Measurements from ENCODE around the gene LUC7L3. TPM values are rescaled to one million over a fixed set of nuclear protein-coding genes. Genes with fewer than 3 reads are reported as not detected.

Gene LUC7L3
- total and polyA plus RNA-seq, 2 experiments from 2014 or later = 56.9 to 156 TPM

GRCh38 chr17:50797135-50797810, 77.9 kb downstream of the LUC7L3 start:
- Histone ChIP-seq H2AFZ (no peak overlapping the region), H3K4me3 (no peak overlapping the region), H3K9me2 (replicated peaks; ENCODE audit: insufficient read depth) (no peaks in the 10 kb centered on the region), H3K79me2 (no peaks in the 10 kb centered on the region), H3K4me1 (ENCODE audit: insufficient read depth) (peaks cover 5% of the 10 kb centered on the region), H3K36me3 (replicated peaks; ENCODE audit: insufficient read depth, low read depth) (no peaks in the 10 kb centered on the region), H3K9me3 (ENCODE audit: low read depth) (no peaks in the 10 kb centered on the region), H3K4me2 (no peak overlapping the region), H3K27ac (no peak overlapping the region), H4K20me1 (ENCODE audit: insufficient read depth, poor library complexity, severe bottlenecking) (no peaks in the 10 kb centered on the region), H3K27me3 (no peaks in the 10 kb centered on the region)
- no peak for DNase-seq (ENCODE audit: low spot score)
- WGBS (ENCODE audit: low lambda C conversion rate, missing lambda C conversion rate) = 58% methylated on average over 11 of the region's 11 CpGs
- TF ChIP-seq EZH2 (IDR thresholded peaks at IDR 0.05; ENCODE audit: borderline replicate concordance) (no peak), EZH2phosphoT487 (IDR thresholded peaks at IDR 0.05; ENCODE audit: low read depth, severe bottlenecking, unreplicated experiment) (no peak), CTCF (IDR thresholded peaks at IDR 0.05; ENCODE audit: poor library complexity) (no peak)

- H3K27me3 ChIP-seq = no peaks in the 10 kb centered on the region
- no peaks in the 10 kb centered on the region for H3K9me3 ChIP-seq (ENCODE audit: low read depth)
- H3K79me2 ChIP-seq = no peaks in the 10 kb centered on the region
- no peak overlapping the region for H2AFZ ChIP-seq
- peaks cover 7% of the 10 kb centered on the region for H3K4me1 ChIP-seq (ENCODE audit: insufficient read depth)
- no peaks in the 10 kb centered on the region for H4K20me1 ChIP-seq (ENCODE audit: insufficient read depth, poor library complexity, severe bottlenecking)
- no peak overlapping the region for H3K4me3 ChIP-seq
- peak; percentile 21 for DNase-seq (ENCODE audit: low spot score)
- WGBS (ENCODE audit: low lambda C conversion rate, missing lambda C conversion rate) = 89% methylated on average over 19 of the region's 19 CpGs
- no peaks in the 10 kb centered on the region for H3K36me3 ChIP-seq (replicated peaks; ENCODE audit: insufficient read depth, low read depth)
- H3K4me2 ChIP-seq = no peak overlapping the region
- no peaks in the 10 kb centered on the region for H3K9me2 ChIP-seq (replicated peaks; ENCODE audit: insufficient read depth)
- peak overlapping the region; percentile 22 for H3K27ac ChIP-seq
- TF ChIP-seq EZH2 (IDR thresholded peaks at IDR 0.05; ENCODE audit: borderline replicate concordance) = no peak
- no peak for TF ChIP-seq CTCF (IDR thresholded peaks at IDR 0.05; ENCODE audit: poor library complexity)
- TF ChIP-seq EZH2phosphoT487 (IDR thresholded peaks at IDR 0.05; ENCODE audit: low read depth, severe bottlenecking, unreplicated experiment) = no peak
Measured at GRCh38 chr17:50798424-50799288, 79.3 kb downstream of the LUC7L3 start.

GRCh38 chr17:50799582-50799981, 80.2 kb downstream of the LUC7L3 start:
- no peaks in the 10 kb centered on the region for H3K27me3 ChIP-seq
- TF ChIP-seq EZH2phosphoT487 (IDR thresholded peaks at IDR 0.05; ENCODE audit: low read depth, severe bottlenecking, unreplicated experiment) (no peak), CTCF (IDR thresholded peaks at IDR 0.05; ENCODE audit: poor library complexity) (no peak), EZH2 (IDR thresholded peaks at IDR 0.05; ENCODE audit: borderline replicate concordance) (no peak)
- H2AFZ ChIP-seq = no peak overlapping the region
- DNase-seq (ENCODE audit: low spot score) = no peak
- H3K36me3 ChIP-seq (replicated peaks; ENCODE audit: insufficient read depth, low read depth) = no peaks in the 10 kb centered on the region
- no peak overlapping the region for H3K27ac ChIP-seq
- no peaks in the 10 kb centered on the region for H3K9me2 ChIP-seq (replicated peaks; ENCODE audit: insufficient read depth)
- H3K79me2 ChIP-seq = no peaks in the 10 kb centered on the region
- no peak overlapping the region for H3K4me2 ChIP-seq
- H3K4me1 ChIP-seq (ENCODE audit: insufficient read depth) = peaks cover 7% of the 10 kb centered on the region
- H3K9me3 ChIP-seq (ENCODE audit: low read depth) = no peaks in the 10 kb centered on the region
- 82% methylated on average over 9 of the region's 9 CpGs for WGBS (ENCODE audit: low lambda C conversion rate, missing lambda C conversion rate)
- no peak overlapping the region for H3K4me3 ChIP-seq
- no peaks in the 10 kb centered on the region for H4K20me1 ChIP-seq (ENCODE audit: insufficient read depth, poor library complexity, severe bottlenecking)
